ENCODE results near the gene RFC2. TPM values are rescaled to one million over a fixed set of nuclear protein-coding genes. Genes with fewer than 3 reads are reported as not detected.

RFC2 gene
- total and polyA plus RNA-seq, 2 of the 8 experiments (the other 6 are each of a cell fraction or from before 2014, with no cell fraction given) = 52.9 to 85.4 TPM

DNA sequence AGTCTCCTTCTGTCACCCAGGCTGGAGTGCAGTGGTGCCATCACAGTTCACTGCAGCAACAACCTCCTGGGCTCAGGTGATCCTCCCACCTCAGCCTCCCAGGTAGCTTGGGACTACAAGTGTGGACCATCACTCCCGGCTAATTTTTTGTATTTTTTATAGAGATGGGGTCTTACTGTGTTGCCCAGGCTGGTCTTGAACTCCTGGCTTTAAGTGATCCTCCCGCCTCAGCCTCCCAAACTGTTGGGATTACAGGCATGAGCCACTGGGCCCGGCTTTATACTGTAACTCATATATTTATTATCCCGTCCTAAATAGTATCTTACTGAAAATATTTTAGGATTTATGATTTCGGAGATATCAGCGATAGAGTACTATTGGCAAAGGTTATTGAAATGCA lies 69.2 kb downstream of the RFC2 start:
- no peak for FAIRE-seq
- no peaks in the 10 kb centered on the region for H3K23me2 ChIP-seq (ENCODE audit: low read depth, low read length)
- no peak overlapping the region for H4K91ac ChIP-seq (replicated peaks; ENCODE audit: insufficient read length, low read length)
- 91% methylated on average over 6 of the region's 6 CpGs; no CpG with 5 or more reads in 1 of the 2 experiments for whole genome bisulfite sequencing, 2 experiments (ENCODE audit: extremely low coverage in 1 of 2, insufficient coverage in 1 of 2, insufficient read length in 1 of 2, insufficient replicate concordance in 2 of 2, low coverage in 1 of 2, low lambda C conversion rate in 2 of 2, missing lambda C conversion rate in 1 of 2)
- no peak overlapping the region for H3K23ac ChIP-seq (ENCODE audit: insufficient read length)
- no peak overlapping the region for H2BK15ac ChIP-seq (ENCODE audit: low read length)
- H3K14ac ChIP-seq (ENCODE audit: insufficient read length) = no peak overlapping the region
- H3K27me3 ChIP-seq (replicated peaks in 1 of 4; ENCODE audit: control insufficient read depth in 3 of 4, extremely low read depth in 1 of 4, insufficient read depth in 3 of 4, low read length in 3 of 4) = no peaks in the 10 kb centered on the region
- DNase-seq (ENCODE audit: low read depth in 1 of 2, low spot score in 2 of 2) = no peak
- H3K27ac ChIP-seq (ENCODE audit: low read depth, low read length) = no peak overlapping the region
- no peak overlapping the region for H2BK120ac ChIP-seq (replicated peaks; ENCODE audit: low read depth, low read length)
- H3K36me3 ChIP-seq (ENCODE audit: control insufficient read depth in 2 of 4, insufficient read depth in 4 of 4, low read length in 3 of 4) = peaks cover 20 to 57% (median 24%) of the 10 kb centered on the region in 4 experiments
- no peak overlapping the region for H2AFZ ChIP-seq (ENCODE audit: low read length)
- no peak overlapping the region for H3K4me3 ChIP-seq (ENCODE audit: extremely low read depth in 1 of 4, insufficient read depth in 2 of 4, low read depth in 3 of 4, low read length in 4 of 4)
- H4K20me1 ChIP-seq (replicated peaks in 1 of 2; ENCODE audit: control insufficient read depth in 1 of 2, insufficient read depth in 2 of 2, low read length in 2 of 2) = peaks cover 44 to 45% of the 10 kb centered on the region in 2 experiments
- no peak overlapping the region for H2BK12ac ChIP-seq (ENCODE audit: low read depth, low read length)
- H2BK20ac ChIP-seq (ENCODE audit: low read length) = no peak overlapping the region
- no peak overlapping the region for H3K4ac ChIP-seq (replicated peaks; ENCODE audit: insufficient read length, low read depth, low read length)
- no peak overlapping the region for H4K5ac ChIP-seq (ENCODE audit: insufficient read length, low read depth, low read length)
- H3K4me1 ChIP-seq (replicated peaks in 1 of 4; ENCODE audit: control insufficient read depth in 3 of 4, insufficient read depth in 4 of 4, low read length in 3 of 4) = peaks cover 0 to 6% (median 2%) of the 10 kb centered on the region in 4 experiments; a peak in 4 of 7 replicates
- ChIA-PET POLR2A (ENCODE audit: partially characterized antibody) (interaction anchor here (1.2 to 3.8 kb wide), 3 partner anchors 9 to 15 kb away, joined by 6 to 33 read pairs (median 18); partner anchors contain the start of gene EIF4H), CTCF (ENCODE audit: partially characterized antibody) (interaction anchor here (0.6 to 3.5 kb wide), 8 partner anchors 8 to 120 kb away, joined by 3 to 24 read pairs (median 16); no protein-coding TSS in a partner anchor)
- no peaks in the 10 kb centered on the region for H3K9me3 ChIP-seq (ENCODE audit: insufficient read depth in 2 of 2, low read depth in 1 of 2, low read length in 1 of 2)
- no peak overlapping the region for H3K9ac ChIP-seq (replicated peaks in 1 of 4; ENCODE audit: extremely low read depth in 1 of 4, low read depth in 3 of 4, low read length in 3 of 4)
- no peak overlapping the region for H3K18ac ChIP-seq (ENCODE audit: extremely low read depth, low read length)
- H3K4me2 ChIP-seq (ENCODE audit: insufficient read depth in 1 of 2, low read depth in 2 of 2, low read length in 2 of 2) = no peak overlapping the region
- no peak overlapping the region for H2BK5ac ChIP-seq (ENCODE audit: low read depth, low read length)
- peaks cover 62 to 100% of the 10 kb centered on the region in 2 experiments for H3K79me2 ChIP-seq (ENCODE audit: control insufficient read depth in 1 of 2, insufficient read depth in 2 of 2, low read length in 2 of 2)
- H3K79me1 ChIP-seq (ENCODE audit: low read depth, low read length) = peaks cover 14% of the 10 kb centered on the region
- no peak overlapping the region for H3K56ac ChIP-seq (replicated peaks; ENCODE audit: insufficient read length, low read depth, low read length)
- no peak overlapping the region for H2AK5ac ChIP-seq (ENCODE audit: low read depth, low read length)
- H4K8ac ChIP-seq (ENCODE audit: extremely low read depth, insufficient read depth, low read length) = no peak overlapping the region
- TF ChIP-seq TAF7 (optimal IDR thresholded peaks at IDR 0.05; ENCODE audit: borderline replicate concordance, low read depth, low read length) = no peak
- no peak for TF ChIP-seq CHD1 (IDR thresholded peaks at IDR 0.05; ENCODE audit: low read depth, low read length)
- TF ChIP-seq, protein P1, sequence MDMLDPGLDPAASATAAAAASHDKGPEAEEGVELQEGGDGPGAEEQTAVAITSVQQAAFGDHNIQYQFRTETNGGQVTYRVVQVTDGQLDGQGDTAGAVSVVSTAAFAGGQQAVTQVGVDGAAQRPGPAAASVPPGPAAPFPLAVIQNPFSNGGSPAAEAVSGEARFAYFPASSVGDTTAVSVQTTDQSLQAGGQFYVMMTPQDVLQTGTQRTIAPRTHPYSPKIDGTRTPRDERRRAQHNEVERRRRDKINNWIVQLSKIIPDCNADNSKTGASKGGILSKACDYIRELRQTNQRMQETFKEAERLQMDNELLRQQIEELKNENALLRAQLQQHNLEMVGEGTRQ (IDR thresholded peaks at IDR 0.05; ENCODE audit: low read length) = no peak
- TF ChIP-seq BRCA1 (IDR thresholded peaks at IDR 0.05; ENCODE audit: low read depth, low read length) = no peak
- TF ChIP-seq SUZ12 (IDR thresholded peaks at IDR 0.05; ENCODE audit: low read length) = no peak
- no peak for TF ChIP-seq TEAD4 (IDR thresholded peaks at IDR 0.05; ENCODE audit: low read depth, low read length)

All from H1 (cell line).